ENCODE results near the gene NAA60. TPM values are rescaled to one million over a fixed set of nuclear protein-coding genes. Genes with fewer than 3 reads are reported as not detected.

The NAA60 gene
- total and polyA plus RNA-seq, 12 donors, result 16.9 to 96.3 (median 52.3) TPM

- Histone ChIP-seq H3K27me3 (no peaks in the 10 kb centered on the region), H3K4me3 (no peak overlapping the region), H3K4me1 (replicated peaks in 1 of 2) (no peaks in the 10 kb centered on the region), H3K27ac (no peak overlapping the region), H3K9me3 (replicated peaks in 1 of 3) (no peaks in the 10 kb centered on the region), H3K36me3 (replicated peaks in 1 of 2) (peaks cover 0 to 42% of the 10 kb centered on the region in 2 donors)
- TF ChIP-seq POLR2A (IDR thresholded peaks at IDR 0.05) (no peak), CTCF (IDR thresholded peaks at IDR 0.05) (no peak)
- no peak for DNase-seq
- intact Hi-C loops (cut with DNase I), result no loop called here
- WGBS, 4 donors, result 84 to 95% (median 88%) methylated on average over 7 to 24 of the region's 24 CpGs
Measured at GRCh38 chr16:3487521-3488410, 44.3 kb downstream of the NAA60 start.

GRCh38 chr16:3488801-3489200, 45.3 kb downstream of the NAA60 start:
- Histone ChIP-seq H3K4me1 (replicated peaks in 1 of 2) (no peaks in the 10 kb centered on the region), H3K9me3 (replicated peaks in 1 of 3) (no peaks in the 10 kb centered on the region), H3K27me3 (no peaks in the 10 kb centered on the region), H3K36me3 (replicated peaks in 1 of 2) (peaks cover 0 to 32% of the 10 kb centered on the region in 2 donors), H3K27ac (no peak overlapping the region), H3K4me3 (no peak overlapping the region)
- WGBS, 4 donors, result 70 to 73% (median 72%) methylated on average over 9 to 13 of the region's 13 CpGs; no CpG with 5 or more reads in 1 of the 4 donors
- intact Hi-C loops (cut with DNase I), result no loop called here
- TF ChIP-seq POLR2A (IDR thresholded peaks at IDR 0.05) (no peak), CTCF (IDR thresholded peaks at IDR 0.05) (no peak)
- DNase-seq, result no peak

- WGBS, 4 donors, result 44 to 54% (median 49%) methylated on average over 14 to 17 of the region's 17 CpGs
- Histone ChIP-seq H3K27ac (no peak overlapping the region), H3K9me3 (replicated peaks in 1 of 3) (no peaks in the 10 kb centered on the region), H3K27me3 (no peaks in the 10 kb centered on the region), H3K36me3 (replicated peaks in 1 of 2) (peaks cover 0 to 9% of the 10 kb centered on the region in 2 donors), H3K4me3 (no peak overlapping the region), H3K4me1 (replicated peaks in 1 of 2) (no peaks in the 10 kb centered on the region)
- peak in 1 of 7 donors; percentile 56 for DNase-seq
- no peak for TF ChIP-seq POLR2A (IDR thresholded peaks at IDR 0.05)
- TF ChIP-seq CTCF (IDR thresholded peaks at IDR 0.05), result no peak
- intact Hi-C loops (cut with DNase I), result loop anchor here in 1 of 2 donors (10.0 kb wide), 1 partner anchor 226 kb away; no protein-coding TSS in a partner anchor
Measured at GRCh38 chr16:3490911-3491629, 47.6 kb downstream of the NAA60 start.

GRCh38 chr16:3492356-3492755, 48.9 kb downstream of the NAA60 start:
- intact Hi-C loops (cut with DNase I), result loop anchor here in 1 of 2 donors (10.0 kb wide), 1 partner anchor 228 kb away; no protein-coding TSS in a partner anchor

More at GRCh38 chr16:3492356-3492755, 48.9 kb downstream of the NAA60 start:
- TF ChIP-seq POLR2A (IDR thresholded peaks at IDR 0.05), result no peak
- TF ChIP-seq CTCF (IDR thresholded peaks at IDR 0.05), result no peak
- Histone ChIP-seq H3K9me3 (replicated peaks in 1 of 3) (no peaks in the 10 kb centered on the region), H3K4me1 (replicated peaks in 1 of 2) (no peaks in the 10 kb centered on the region), H3K4me3 (no peak overlapping the region), H3K27ac (no peak overlapping the region), H3K27me3 (no peaks in the 10 kb centered on the region), H3K36me3 (replicated peaks in 1 of 2) (no peaks in the 10 kb centered on the region)
- 88 to 94% (median 91%) methylated on average over 3 to 10 of the region's 10 CpGs; no CpG with 5 or more reads in 1 of the 4 donors for WGBS, 4 donors
- DNase-seq, result no peak

All from adrenal gland (tissue), 12 donors.